Endothelial cell of umbilical vein (primary cell): ENCODE data around the gene MR1. TPM values are rescaled to one million over a fixed set of nuclear protein-coding genes. Genes with fewer than 3 reads are reported as not detected.

Source experiments
- BruUV-seq: library from RNA; stranded (reverse); fragments of 400-500 nt; replicated peaks from 2 replicates; lab custom pipeline; 2021; lab: Mats Ljungman, UMichigan
- CTCF ChIA-PET: fragments of 300-600, 350-600 bp; sonication (Branson Sonifier 250); formaldehyde crosslinking; loops from one replicate; lab custom pipeline; 2021; ENCODE audit warnings: antibody characterized with exemption, inconsistent platforms; lab: Charles Lee
- POLR2A ChIA-PET: fragments of 300-600, 350-600 bp; sonication (Branson Sonifier 250); formaldehyde crosslinking; loops from one replicate; lab custom pipeline; 2021; ENCODE audit warnings: antibody characterized with exemption, inconsistent platforms; lab: Charles Lee
- DNase-seq: peaks from one replicate; pipeline ENCODE4 v3.0.0-alpha.2; 2011; ENCODE audit warnings: low read depth, low spot score
- FAIRE-seq: peaks from 2 replicates; lab custom pipeline; 2011; peaks lifted over from hg19 to GRCh38; lab: Jason Lieb, UNC
- H2AFZ ChIP-seq: 2 replicates; pipeline ENCODE4 v1.6.0; 2012; ENCODE audit warnings: low read depth, low read length, control low read depth, inconsistent platforms
- H3K27ac ChIP-seq: 2 replicates; pipeline ENCODE4 v1.5.1; 2011; ENCODE audit warnings: low read depth, mild to moderate bottlenecking, control low read depth, low read length, moderate library complexity; ENCODE audit not compliant: insufficient read depth
- H3K27me3 ChIP-seq, 2 experiments: 2 replicates each; pipeline versions ENCODE4 v1.6.0 to v1.6.1; 2011; ENCODE audit warnings: low read length in 2 of 2, mixed read lengths in 1 of 2; ENCODE audit not compliant: control insufficient read depth in 2 of 2, insufficient read depth in 2 of 2
- H3K36me3 ChIP-seq, 2 experiments: 2 replicates in 1 of 2; 3 replicates in 1 of 2; pipeline ENCODE4 v1.5.1; 2011; ENCODE audit warnings: low read length in 2 of 2, mild to moderate bottlenecking in 1 of 2, moderate library complexity in 1 of 2; ENCODE audit not compliant: control insufficient read depth in 2 of 2, insufficient read depth in 2 of 2; ENCODE audit errors: extremely low read depth in 1 of 2
- H3K4me1 ChIP-seq: 3 replicates; pipeline ENCODE4 v1.5.1; 2011; ENCODE audit warnings: mild to moderate bottlenecking, low read length; ENCODE audit not compliant: control insufficient read depth, insufficient read depth; ENCODE audit errors: extremely low read depth
- H3K4me2 ChIP-seq: 2 replicates; pipeline ENCODE4 v1.6.1; 2011; ENCODE audit warnings: low read length, control low read depth, mixed read lengths; ENCODE audit not compliant: insufficient read depth
- H3K4me3 ChIP-seq, 3 experiments: fragments of 200-600 bp in 1 of 3; sonication (generic), shearing (Covaris generic) in 1 of 3; replicated peaks in 1 of 3; 2 replicates each; pipeline ENCODE4 v1.5.1; 2011 to 2016; ENCODE audit warnings: control low read depth in 3 of 3, low read length in 3 of 3, mild to moderate bottlenecking in 2 of 3, inconsistent platforms in 1 of 3, low read depth in 1 of 3, moderate library complexity in 1 of 3; ENCODE audit not compliant: insufficient read depth in 1 of 3
- H3K79me2 ChIP-seq: 2 replicates; pipeline ENCODE4 v1.6.0; 2012; ENCODE audit warnings: low read length, inconsistent platforms; ENCODE audit not compliant: control insufficient read depth, insufficient read depth
- H3K9ac ChIP-seq: replicated peaks from 2 replicates; pipeline ENCODE3; 2011; ENCODE audit warnings: low read length, control low read depth; ENCODE audit not compliant: insufficient read depth; ENCODE audit errors: extremely low read depth
- H3K9me1 ChIP-seq: replicated peaks from 3 replicates; pipeline ENCODE4 v1.6.0; 2011; ENCODE audit warnings: mild to moderate bottlenecking, low read length; ENCODE audit not compliant: control insufficient read depth, insufficient read depth; ENCODE audit errors: extremely low read depth
- H3K9me3 ChIP-seq: replicated peaks from 2 replicates; pipeline ENCODE4 v1.5.1; 2012; ENCODE audit warnings: low read length, inconsistent platforms; ENCODE audit not compliant: control insufficient read depth, insufficient read depth
- H4K20me1 ChIP-seq: replicated peaks from 2 replicates; pipeline ENCODE3; 2011; ENCODE audit warnings: mild to moderate bottlenecking, low read length; ENCODE audit not compliant: control insufficient read depth, insufficient read depth; ENCODE audit errors: extremely low read depth
- EZH2 ChIP-seq: IDR thresholded peaks from 2 replicates; pipeline ENCODE4 v1.6.1; 2012; ENCODE audit warnings: borderline replicate concordance, low read depth, mild to moderate bottlenecking, moderate library complexity, low read length, inconsistent platforms; ENCODE audit not compliant: severe bottlenecking
- FOS ChIP-seq: IDR thresholded peaks from 2 replicates; pipeline ENCODE4 v1.6.1; 2011; ENCODE audit warnings: mild to moderate bottlenecking, low read length, moderate library complexity, borderline replicate concordance; ENCODE audit not compliant: insufficient read depth
- GATA2 ChIP-seq: IDR thresholded peaks from 2 replicates; pipeline ENCODE4 v1.7.0; 2011; ENCODE audit warnings: low read depth, mild to moderate bottlenecking, moderate library complexity, mixed read lengths, low read length; ENCODE audit not compliant: insufficient read length, insufficient read depth
- JUN ChIP-seq: IDR thresholded peaks from 2 replicates; pipeline ENCODE4 v1.6.1; 2011; ENCODE audit warnings: borderline replicate concordance, low read depth; ENCODE audit not compliant: insufficient read length, insufficient read depth
- MYC ChIP-seq: IDR thresholded peaks from one replicate; pipeline ENCODE4 v1.6.1; 2011; ENCODE audit warnings: mild to moderate bottlenecking, low read depth, low read length
- POLR2A ChIP-seq: IDR thresholded peaks from 2 replicates; pipeline ENCODE4 v1.6.1; 2012; ENCODE audit warnings: low read depth, mild to moderate bottlenecking, control low read depth, low read length
- POLR2AphosphoS5 ChIP-seq: IDR thresholded peaks from 2 replicates; pipeline ENCODE4 v1.6.1; 2012; ENCODE audit warnings: low read depth, mild to moderate bottlenecking, control low read depth, low read length, moderate library complexity; ENCODE audit not compliant: insufficient read depth
- dilution Hi-C: fragments of 300-500 bp; cut with MboI; formaldehyde crosslinking; loops from one replicate; pipeline ENCODE4 v1.15.0; 2019; ENCODE audit warnings: low sequenced_read_pairs; ENCODE audit not compliant: extremely low pct_ligation_motif_present
- intact Hi-C: fragments of 100-400 bp; cut with micrococcal nuclease; formaldehyde crosslinking; loops from one replicate; pipeline ENCODE4 v1.10.0; 2022
- polyA plus RNA-seq, 4 experiments: library from polyadenylated mRNA; depleted of rRNA in 3 of 4; stranded (reverse) in 3 of 4; unstranded in 1 of 4; fragments of >200 nt; gene quantifications; 2 replicates each; pipeline versions ENCODE4 v1.2.1 to v1.2.3, GENCODE V29; 2011 to 2012; ENCODE audit warnings: missing spikeins in 1 of 4
- total RNA-seq: library from RNA; stranded (reverse); gene quantifications from 2 replicates; pipeline ENCODE4 v1.2.3, GENCODE V29; 2021
- TF ChIP-seq, protein P1 (sequence below): IDR thresholded peaks from 2 replicates; pipeline ENCODE4 v1.6.1; 2011; ENCODE audit not compliant: insufficient read depth, insufficient read length
- TF ChIP-seq, protein P2 (sequence below), 2 donors: IDR thresholded peaks; 1 replicate in 1 of 2; 2 replicates in 1 of 2; pipeline ENCODE4 v1.5.1; 2011; ENCODE audit warnings: low read length in 2 of 2, mild to moderate bottlenecking in 2 of 2, moderate library complexity in 2 of 2, control low read depth in 1 of 2, inconsistent platforms in 1 of 2, low read depth in 1 of 2; ENCODE audit not compliant: insufficient read depth in 1 of 2; ENCODE audit errors: extremely low read depth in 1 of 2

Gene MR1
- total and polyA plus RNA-seq, 2 donors (not counting 3 experiments of a cell fraction or from before 2014, with no cell fraction given) = 1.3 to 2.5 TPM

DNA sequence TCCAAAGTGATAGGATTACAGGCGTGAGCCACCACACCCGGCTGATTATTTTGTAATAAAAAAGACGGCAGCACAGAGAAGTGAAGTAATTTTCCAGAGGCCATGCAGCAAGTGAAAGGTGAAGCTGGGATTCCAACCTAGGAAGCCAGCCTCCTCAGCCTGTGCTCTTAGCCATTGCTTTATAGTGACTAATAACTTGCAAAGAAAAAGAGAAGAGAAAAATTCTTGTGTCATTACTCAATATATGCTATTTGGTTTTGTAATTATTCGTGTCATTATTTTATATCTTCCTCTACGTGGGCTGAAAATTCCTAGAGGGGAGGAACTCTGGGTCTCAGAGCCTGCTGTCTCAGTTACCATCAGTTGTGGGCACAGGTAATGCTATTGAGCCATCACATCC is 53.1 kb downstream of the MR1 start:
- dilution Hi-C loops (no loop called here), intact Hi-C loops (loop anchor here (5.0 to 10.0 kb wide), 2 partner anchors 452 to 555 kb away; partner anchors contain the start of gene XPR1)
- no peak overlapping the region for H3K9ac ChIP-seq
- no peak overlapping the region for H2AFZ ChIP-seq
- FAIRE-seq (no peak), DNase-seq (no peak)
- peaks cover 34% of the 10 kb centered on the region for H3K79me2 ChIP-seq
- peaks cover 3% of the 10 kb centered on the region for H4K20me1 ChIP-seq
- no peaks in the 10 kb centered on the region for H3K9me3 ChIP-seq
- TF ChIP-seq MYC = no peak
- TF ChIP-seq EZH2 = no peak
- no peak for TF ChIP-seq POLR2A
- TF ChIP-seq, protein P1, sequence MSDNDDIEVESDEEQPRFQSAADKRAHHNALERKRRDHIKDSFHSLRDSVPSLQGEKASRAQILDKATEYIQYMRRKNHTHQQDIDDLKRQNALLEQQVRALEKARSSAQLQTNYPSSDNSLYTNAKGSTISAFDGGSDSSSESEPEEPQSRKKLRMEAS = no peak
- TF ChIP-seq, protein P2, sequence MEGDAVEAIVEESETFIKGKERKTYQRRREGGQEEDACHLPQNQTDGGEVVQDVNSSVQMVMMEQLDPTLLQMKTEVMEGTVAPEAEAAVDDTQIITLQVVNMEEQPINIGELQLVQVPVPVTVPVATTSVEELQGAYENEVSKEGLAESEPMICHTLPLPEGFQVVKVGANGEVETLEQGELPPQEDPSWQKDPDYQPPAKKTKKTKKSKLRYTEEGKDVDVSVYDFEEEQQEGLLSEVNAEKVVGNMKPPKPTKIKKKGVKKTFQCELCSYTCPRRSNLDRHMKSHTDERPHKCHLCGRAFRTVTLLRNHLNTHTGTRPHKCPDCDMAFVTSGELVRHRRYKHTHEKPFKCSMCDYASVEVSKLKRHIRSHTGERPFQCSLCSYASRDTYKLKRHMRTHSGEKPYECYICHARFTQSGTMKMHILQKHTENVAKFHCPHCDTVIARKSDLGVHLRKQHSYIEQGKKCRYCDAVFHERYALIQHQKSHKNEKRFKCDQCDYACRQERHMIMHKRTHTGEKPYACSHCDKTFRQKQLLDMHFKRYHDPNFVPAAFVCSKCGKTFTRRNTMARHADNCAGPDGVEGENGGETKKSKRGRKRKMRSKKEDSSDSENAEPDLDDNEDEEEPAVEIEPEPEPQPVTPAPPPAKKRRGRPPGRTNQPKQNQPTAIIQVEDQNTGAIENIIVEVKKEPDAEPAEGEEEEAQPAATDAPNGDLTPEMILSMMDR (IDR thresholded peaks at IDR 0.05; ENCODE audit: extremely low read depth in 1 of 2, insufficient read depth in 1 of 2, low read depth in 1 of 2, low read length in 2 of 2) = no peak
- no peak for TF ChIP-seq FOS
- no peak for TF ChIP-seq JUN
- no peak for TF ChIP-seq POLR2AphosphoS5
- no peak for TF ChIP-seq GATA2
- no TSS peak for BruUV-seq
- peaks cover 14% of the 10 kb centered on the region for H3K4me1 ChIP-seq
- no peak overlapping the region for H3K27ac ChIP-seq
- H3K9me1 ChIP-seq = no peaks in the 10 kb centered on the region
- no peaks in the 10 kb centered on the region for H3K36me3 ChIP-seq
- no peak overlapping the region for H3K4me3 ChIP-seq
- H3K4me2 ChIP-seq = no peak overlapping the region
- ChIA-PET CTCF (interaction anchor here (1.1 to 10.6 kb wide), 4 partner anchors 18 to 66 kb away, joined by 3 to 319 read pairs (median 12); no protein-coding TSS in a partner anchor), POLR2A (no interaction called here)
- no peaks in the 10 kb centered on the region for H3K27me3 ChIP-seq
